GM18498 (cell line): ENCODE results near the gene TNRC18.

ENCODE experiments used
- ATAC-seq: cut with Tn5 transposase; IDR thresholded peaks from one replicate; pipeline ENCODE4 v1.9.1; 2021; ENCODE audit warnings: mild to moderate bottlenecking, moderate library complexity; ENCODE audit not compliant: unreplicated experiment

The TNRC18 gene

GRCh38 chr7:5408777-5409176, 14.9 kb downstream of the TNRC18 start:
- ATAC-seq: no peak

DNA sequence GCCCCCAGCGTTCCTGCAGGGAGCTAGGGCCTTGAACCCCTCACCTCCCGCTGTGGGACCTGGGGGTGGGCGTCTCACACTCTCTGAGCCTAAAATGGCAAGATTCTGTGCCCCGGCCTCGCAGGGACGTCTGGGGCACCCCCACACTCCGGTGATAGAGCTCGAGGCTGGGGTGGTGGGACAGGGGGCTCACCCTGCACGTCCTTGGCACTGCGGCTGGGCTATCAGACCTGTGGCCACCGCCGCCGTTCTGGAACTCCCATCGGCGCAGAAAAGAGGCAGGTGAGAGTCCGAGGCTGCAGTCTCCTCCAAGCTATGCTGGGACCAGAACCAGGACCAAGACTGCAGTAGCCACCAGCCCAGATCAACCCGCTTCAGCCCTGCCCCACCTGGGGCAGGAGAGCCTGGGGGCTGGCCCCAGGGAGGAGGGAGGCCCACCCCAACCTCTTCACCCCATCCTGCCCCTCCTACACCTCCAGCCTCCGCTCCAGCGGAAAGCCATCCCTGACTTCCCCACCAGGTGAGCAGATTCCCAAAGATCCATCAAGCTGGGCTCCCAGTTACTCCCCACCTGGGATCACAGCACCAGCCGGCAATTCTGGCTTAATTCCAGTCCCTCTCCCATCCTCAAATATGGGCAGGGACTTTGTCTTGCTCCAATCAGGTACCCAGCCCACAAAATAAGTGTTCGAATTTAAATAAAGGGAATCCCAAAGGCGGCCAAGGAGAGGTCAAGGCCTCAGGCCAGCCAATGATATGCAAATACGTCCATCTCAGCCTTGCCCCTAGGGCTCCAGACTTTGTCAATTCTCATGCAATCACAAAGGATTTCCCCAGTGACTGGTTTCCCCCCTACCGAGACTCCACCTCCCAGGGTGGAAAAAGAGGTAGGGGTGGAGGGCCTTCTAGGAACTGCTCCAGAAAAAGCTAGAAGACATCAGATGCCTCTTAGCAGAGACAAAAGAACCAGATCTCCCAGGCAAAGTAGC, 16.4 kb downstream of the TNRC18 start:
- no peak for ATAC-seq

GRCh38 chr7:5404421-5404826, 19.2 kb downstream of the TNRC18 start:
- no peak for ATAC-seq

DNA sequence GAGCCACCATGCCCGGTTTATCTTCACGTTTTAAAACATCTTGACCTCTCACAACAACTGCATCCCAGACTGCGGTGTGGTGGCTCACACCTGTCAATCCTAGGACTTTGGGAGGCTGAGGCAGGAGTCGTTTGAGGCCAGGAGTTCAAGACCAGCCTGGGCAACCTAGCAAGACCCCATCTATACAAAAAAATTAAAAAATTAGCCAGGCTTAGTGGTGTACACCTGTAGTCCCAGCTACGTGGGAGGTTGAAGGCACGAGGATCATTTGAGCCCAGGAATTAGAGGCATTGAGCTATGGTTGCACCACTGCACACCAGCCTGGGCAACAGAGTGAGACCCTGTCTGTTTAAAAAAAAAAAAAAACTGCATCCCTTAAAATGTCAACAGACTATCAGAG, 20.2 kb downstream of the TNRC18 start:
- no peak for ATAC-seq

DNA sequence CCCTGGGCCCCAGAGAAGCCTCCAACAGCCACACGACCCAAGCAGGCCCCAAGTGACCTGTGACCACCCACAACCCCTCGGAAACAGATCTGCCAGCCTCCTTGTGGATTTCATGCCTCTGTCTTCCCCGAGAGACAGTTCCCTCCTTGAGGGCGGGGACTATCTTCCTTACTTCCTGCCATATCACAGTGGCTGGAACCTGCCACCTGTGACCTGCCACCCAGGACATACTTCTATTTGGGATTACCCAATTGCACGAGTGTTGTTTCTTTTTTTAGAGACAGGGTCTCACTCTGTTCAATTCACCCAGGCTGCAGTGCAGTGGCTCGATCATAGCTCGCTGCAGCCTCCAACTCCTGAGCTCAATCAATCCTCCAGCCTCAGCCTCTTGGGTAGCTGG, 25.9 kb downstream of the TNRC18 start:
- no peak for ATAC-seq

- peak; percentile 91 for ATAC-seq
These were observed 26.5 kb downstream of the TNRC18 start for GRCh38 chr7:5396999-5397663.

DNA sequence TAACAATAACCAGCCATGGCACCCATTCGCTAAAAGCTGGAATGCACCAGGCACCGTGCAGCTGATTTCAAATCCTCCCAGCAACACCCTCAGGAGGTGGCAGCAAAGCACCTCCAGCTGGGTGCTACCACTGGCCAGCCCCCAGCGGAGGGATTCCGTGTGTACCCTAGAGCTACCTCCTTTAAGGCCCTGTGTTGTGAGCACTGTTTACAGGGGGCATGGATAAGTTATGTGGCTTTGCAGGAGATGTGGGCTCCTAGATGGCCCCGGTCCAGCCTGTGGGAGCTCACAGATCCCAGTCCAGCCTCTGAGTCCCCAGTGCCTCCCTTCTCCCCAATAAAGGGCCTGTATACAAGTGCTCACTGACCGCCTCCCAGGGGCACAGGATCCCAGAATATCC, 27.1 kb downstream of the TNRC18 start:
- ATAC-seq: peak; percentile 44

DNA sequence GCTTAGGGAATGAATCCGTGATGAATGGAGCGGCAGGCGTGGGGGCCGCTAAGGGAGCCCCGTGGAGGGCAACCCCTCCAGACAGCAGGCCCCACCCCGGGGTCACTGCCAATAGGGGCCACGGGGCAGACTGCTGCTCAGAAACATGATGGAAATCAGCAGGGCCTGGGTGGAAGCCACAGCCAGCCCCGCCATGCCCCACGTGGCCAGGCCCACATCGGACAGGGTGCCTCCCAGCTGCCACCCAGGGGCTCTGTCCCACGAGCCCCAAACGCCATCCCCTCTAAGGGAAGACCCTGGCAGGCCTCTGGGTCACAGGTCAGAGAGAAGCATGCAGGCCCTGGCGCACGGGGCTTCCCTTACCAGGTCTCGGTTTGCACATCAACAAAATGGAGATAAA, 28.4 kb downstream of the TNRC18 start:
- no peak for ATAC-seq

GRCh38 chr7:5394264-5395105, 29.1 kb downstream of the TNRC18 start:
- ATAC-seq: no peak

DNA sequence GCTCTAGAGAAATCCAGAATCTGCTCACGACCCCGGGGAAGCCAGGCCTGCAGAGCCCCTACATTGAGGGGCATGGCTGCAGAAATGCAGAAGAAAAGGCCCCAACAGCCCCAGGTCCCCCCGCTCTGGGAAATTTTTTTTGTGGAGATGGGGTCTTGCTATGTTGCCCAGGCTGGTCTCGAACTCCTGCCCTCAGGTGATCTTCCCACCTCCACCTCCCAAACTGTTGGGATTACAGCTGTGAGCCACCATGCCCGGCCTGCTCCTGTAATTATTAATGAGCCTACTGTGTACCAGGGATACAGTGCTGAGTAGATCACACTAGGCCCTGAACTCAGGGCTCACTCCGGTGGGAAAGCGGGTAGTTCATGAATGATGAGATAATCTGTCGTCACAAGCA, 29.9 kb downstream of the TNRC18 start:
- ATAC-seq: no peak

- ATAC-seq: no peak
These were observed 30.3 kb downstream of the TNRC18 start for GRCh38 chr7:5393328-5393727.

- ATAC-seq: no peak
These were observed 32.7 kb downstream of the TNRC18 start for GRCh38 chr7:5390918-5391317.

GRCh38 chr7:5388905-5389433, 34.7 kb downstream of the TNRC18 start:
- ATAC-seq: no peak

- no peak for ATAC-seq
These were observed 35.2 kb downstream of the TNRC18 start for GRCh38 chr7:5388273-5388901.

GRCh38 chr7:5387711-5388245, 35.9 kb downstream of the TNRC18 start:
- no peak for ATAC-seq

- ATAC-seq: no peak
These were observed 39.0 kb downstream of the TNRC18 start for GRCh38 chr7:5384618-5385017.

GRCh38 chr7:5383314-5384098, 40.1 kb downstream of the TNRC18 start:
- no peak for ATAC-seq

DNA sequence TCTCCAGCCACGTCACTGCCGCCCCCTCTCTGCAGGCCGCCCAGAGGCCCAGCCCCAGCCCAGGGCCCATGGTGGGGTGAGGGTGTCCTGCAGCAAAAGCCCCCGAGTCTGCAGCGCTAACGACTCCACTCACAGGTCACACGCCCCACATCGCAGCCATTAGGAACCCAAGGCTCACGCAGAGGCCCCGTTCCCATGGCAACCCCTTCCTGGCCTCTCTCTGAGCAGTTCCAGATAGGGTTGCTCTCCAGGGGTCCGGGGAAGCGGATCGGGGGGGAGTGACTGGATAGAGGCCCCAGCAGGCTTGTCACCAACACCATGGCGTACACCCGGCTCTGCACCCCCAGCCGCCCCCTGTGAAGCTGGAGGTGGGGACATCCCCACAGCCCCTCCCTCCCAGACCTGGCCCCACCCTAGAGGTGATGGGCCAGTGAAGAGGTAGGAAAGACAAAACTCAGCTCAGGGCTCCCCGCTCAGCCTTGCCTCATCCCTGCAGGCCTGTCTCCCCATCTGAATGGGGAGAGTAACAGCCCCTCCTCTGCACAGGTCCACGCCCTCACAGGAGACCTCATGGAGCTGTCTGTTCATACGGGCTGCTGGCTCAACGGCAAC, 41.2 kb downstream of the TNRC18 start:
- ATAC-seq: no peak
